ENCODE data around the gene DDR2. TPM values are rescaled to one million over a fixed set of nuclear protein-coding genes. Genes with fewer than 3 reads are reported as not detected.

The DDR2 gene
- total RNA-seq, 4 donors from 2014 or later = 76.5 to 120 (median 103) TPM

DNA sequence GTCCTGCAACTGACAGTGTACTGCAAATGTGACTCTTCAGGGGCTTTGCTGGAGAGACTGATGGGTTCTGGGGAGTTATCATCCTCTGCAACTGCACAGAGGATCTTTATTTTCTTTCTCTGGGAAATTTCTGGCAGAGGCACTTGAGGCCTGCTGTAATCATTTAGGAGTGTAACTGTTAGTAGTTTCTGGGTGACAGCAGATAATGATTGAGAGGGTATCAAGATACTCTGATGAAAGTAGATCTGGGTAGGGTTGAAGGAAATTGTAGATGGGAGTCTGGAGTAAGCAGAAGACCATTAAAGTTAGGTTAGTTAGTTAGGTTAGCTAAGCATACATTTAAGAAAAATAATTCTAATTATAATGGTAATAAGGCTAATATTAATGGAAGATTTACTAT is 11.0 kb upstream of the DDR2 start:
- no peak for TF ChIP-seq EP300 (IDR thresholded peaks at IDR 0.05)
- TF ChIP-seq, protein P1, sequence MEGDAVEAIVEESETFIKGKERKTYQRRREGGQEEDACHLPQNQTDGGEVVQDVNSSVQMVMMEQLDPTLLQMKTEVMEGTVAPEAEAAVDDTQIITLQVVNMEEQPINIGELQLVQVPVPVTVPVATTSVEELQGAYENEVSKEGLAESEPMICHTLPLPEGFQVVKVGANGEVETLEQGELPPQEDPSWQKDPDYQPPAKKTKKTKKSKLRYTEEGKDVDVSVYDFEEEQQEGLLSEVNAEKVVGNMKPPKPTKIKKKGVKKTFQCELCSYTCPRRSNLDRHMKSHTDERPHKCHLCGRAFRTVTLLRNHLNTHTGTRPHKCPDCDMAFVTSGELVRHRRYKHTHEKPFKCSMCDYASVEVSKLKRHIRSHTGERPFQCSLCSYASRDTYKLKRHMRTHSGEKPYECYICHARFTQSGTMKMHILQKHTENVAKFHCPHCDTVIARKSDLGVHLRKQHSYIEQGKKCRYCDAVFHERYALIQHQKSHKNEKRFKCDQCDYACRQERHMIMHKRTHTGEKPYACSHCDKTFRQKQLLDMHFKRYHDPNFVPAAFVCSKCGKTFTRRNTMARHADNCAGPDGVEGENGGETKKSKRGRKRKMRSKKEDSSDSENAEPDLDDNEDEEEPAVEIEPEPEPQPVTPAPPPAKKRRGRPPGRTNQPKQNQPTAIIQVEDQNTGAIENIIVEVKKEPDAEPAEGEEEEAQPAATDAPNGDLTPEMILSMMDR (IDR thresholded peaks at IDR 0.05) = no peak
- no peak for DNase-seq (ENCODE audit: low spot score in 2 of 2)
- H3K27me3 ChIP-seq = no peaks in the 10 kb centered on the region
- no peak overlapping the region for H3K27ac ChIP-seq
- no peaks in the 10 kb centered on the region for H3K36me3 ChIP-seq
- H3K9me3 ChIP-seq = peaks cover 0 to 16% (median 7%) of the 10 kb centered on the region in 4 donors
- no peak overlapping the region for H3K4me3 ChIP-seq
- H3K4me1 ChIP-seq = peaks cover 0 to 9% (median 0%) of the 10 kb centered on the region in 4 donors

DNA sequence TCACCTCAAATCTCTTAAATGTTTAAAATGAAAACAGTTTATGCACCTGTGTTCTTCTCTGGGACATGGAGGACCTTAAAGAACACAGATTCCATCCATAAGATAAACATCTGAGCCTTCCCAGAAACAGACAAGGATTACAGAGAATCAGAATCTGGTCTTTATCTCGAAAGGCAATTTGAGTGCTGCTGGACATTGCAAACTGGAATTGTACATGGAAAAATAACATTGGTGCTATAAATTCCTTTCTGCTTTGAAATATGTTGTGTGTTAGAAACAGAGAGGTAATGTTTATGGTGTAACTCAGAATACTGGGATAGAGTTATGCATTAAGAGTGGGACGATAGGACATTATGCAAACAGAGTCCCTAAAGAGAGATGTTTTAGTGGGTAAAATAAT is 6.6 kb upstream of the DDR2 start:
- Histone ChIP-seq H3K36me3 (no peaks in the 10 kb centered on the region), H3K4me3 (no peak overlapping the region), H3K27me3 (no peaks in the 10 kb centered on the region), H3K4me1 (peaks cover 0 to 26% (median 3%) of the 10 kb centered on the region in 4 donors), H3K9me3 (no peaks in the 10 kb centered on the region), H3K27ac (peak overlapping the region in 3 of 4 donors; percentile 12 to 87 (median 83))
- DNase-seq (ENCODE audit: low spot score in 2 of 2) = no peak
- TF ChIP-seq POLR2A (IDR thresholded peaks at IDR 0.05) = no peak
- TF ChIP-seq, protein P1 (IDR thresholded peaks at IDR 0.05) = no peak
- no peak for TF ChIP-seq EP300 (IDR thresholded peaks at IDR 0.05)
- WGBS, 2 donors = 47% methylated on average over 2 of the region's 2 CpGs

DNA sequence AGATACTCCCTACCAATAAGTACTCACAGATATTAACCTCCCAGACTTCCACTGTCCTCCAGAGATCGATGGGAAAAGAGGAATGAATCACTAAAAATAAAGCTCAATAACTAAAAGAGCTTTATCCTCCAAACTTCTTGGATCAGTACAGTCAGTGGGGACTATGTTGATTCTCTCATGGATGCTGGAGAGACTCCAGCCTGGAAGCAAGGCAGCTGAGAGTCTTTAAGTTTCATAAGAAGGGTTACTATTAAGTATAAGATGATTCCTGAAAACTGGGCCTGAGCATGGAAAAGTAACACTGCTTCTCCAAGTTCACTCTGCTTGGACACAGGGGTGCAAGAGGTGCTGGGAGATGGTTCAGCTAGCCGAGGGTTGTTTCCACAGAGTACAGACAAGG is 6.2 kb upstream of the DDR2 start:
- Histone ChIP-seq H3K36me3 (no peaks in the 10 kb centered on the region), H3K4me3 (peak overlapping the region in 2 of 4 donors; percentile 5 to 25), H3K27ac (peak overlapping the region; percentile 4 to 87 (median 48)), H3K9me3 (no peaks in the 10 kb centered on the region), H3K27me3 (no peaks in the 10 kb centered on the region), H3K4me1 (peaks cover 0 to 28% (median 4%) of the 10 kb centered on the region in 4 donors)
- TF ChIP-seq EP300 (IDR thresholded peaks at IDR 0.05) (no peak), POLR2A (IDR thresholded peaks at IDR 0.05) (no peak)
- TF ChIP-seq, protein P1 (IDR thresholded peaks at IDR 0.05) = no peak
- DNase-seq (ENCODE audit: low spot score in 2 of 2) = no peak
- 21 to 31% methylated on average over 2 of the region's 2 CpGs for WGBS, 2 donors

DNA sequence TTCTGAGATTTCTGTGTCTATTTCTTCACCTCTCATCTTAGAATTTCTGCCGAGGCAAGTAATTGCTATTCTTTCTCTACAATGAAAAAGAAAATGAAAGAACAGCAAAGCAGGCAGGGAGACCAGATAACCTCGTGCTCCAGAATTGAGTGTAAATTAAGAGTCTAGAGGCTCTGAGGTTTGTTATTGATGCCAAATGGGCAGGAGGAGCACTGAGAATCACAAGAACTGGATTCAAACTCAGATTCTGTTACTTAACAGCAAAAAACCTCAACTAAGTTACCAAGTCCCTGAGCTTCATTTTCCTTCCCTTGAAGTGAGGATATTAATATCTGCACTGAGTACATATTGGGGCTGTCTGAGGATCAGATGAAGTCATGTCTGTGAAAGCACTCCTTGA is 5.5 kb upstream of the DDR2 start:
- WGBS, 2 donors = 5 to 12% methylated on average over 2 of the region's 2 CpGs
- peak overlapping the region; percentile 4 to 87 (median 48) for H3K27ac ChIP-seq
- H3K4me1 ChIP-seq = peaks cover 0 to 33% (median 4%) of the 10 kb centered on the region in 4 donors
- TF ChIP-seq EP300 (IDR thresholded peaks at IDR 0.05) = peak in 1 of 2 donors; percentile 5
- TF ChIP-seq, protein P1 (IDR thresholded peaks at IDR 0.05) = no peak
- no peaks in the 10 kb centered on the region for H3K9me3 ChIP-seq
- no peaks in the 10 kb centered on the region for H3K36me3 ChIP-seq
- H3K4me3 ChIP-seq = peak overlapping the region in 2 of 4 donors; percentile 5 to 25
- no peak for DNase-seq (ENCODE audit: low spot score in 2 of 2)
- H3K27me3 ChIP-seq = no peaks in the 10 kb centered on the region

DNA sequence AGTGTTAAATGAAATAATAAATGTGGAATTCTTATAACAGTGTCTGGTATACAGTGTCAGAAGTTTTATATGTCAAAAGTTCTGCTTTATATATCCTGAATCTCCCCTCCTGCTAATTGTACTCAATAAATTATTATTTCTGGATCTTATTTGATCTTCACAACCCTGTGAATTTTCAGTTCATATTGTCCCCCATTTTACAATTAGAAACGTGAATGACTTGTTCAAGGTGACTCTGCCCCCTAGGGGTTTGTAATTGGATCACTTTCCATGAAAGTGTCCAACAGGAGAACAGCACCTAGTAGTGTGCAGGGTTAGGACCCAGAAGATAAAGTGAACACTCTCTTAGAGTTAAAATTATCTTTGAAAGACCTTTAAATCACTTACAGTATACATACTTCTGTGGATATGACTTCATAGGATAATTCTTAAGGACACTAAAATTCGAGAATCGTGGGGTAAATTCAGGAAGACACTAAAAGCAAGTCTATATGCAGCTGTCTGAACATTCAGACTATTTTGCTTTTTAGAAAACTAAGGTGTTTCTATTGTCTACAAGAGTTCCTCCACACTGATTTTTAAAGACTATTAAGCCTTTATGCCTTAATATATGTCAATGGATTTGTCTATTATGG is 4.5 kb upstream of the DDR2 start:
- H3K9me3 ChIP-seq = no peaks in the 10 kb centered on the region
- TF ChIP-seq, protein P1 (IDR thresholded peaks at IDR 0.05) = peak in 3 of 5 experiments; percentile 12 to 29 (median 29)
- TF ChIP-seq EP300 (IDR thresholded peaks at IDR 0.05) (no peak), POLR2A (IDR thresholded peaks at IDR 0.05) (no peak)
- H3K27ac ChIP-seq = no peak overlapping the region
- no peak for DNase-seq (ENCODE audit: low spot score in 2 of 2)
- WGBS, 2 donors = 60 to 61% methylated on average over 3 of the region's 3 CpGs
- H3K27me3 ChIP-seq = no peaks in the 10 kb centered on the region
- peaks cover 0 to 33% (median 4%) of the 10 kb centered on the region in 4 donors for H3K4me1 ChIP-seq
- no peaks in the 10 kb centered on the region for H3K36me3 ChIP-seq
- no peak overlapping the region for H3K4me3 ChIP-seq
